Erythroblast (primary cell): ENCODE results near the gene TRPV4.

ENCODE experiments used
- GATA1 ChIP-seq: IDR thresholded peaks from 2 replicates; pipeline ENCODE4 v1.6.1; 2011; ENCODE audit warnings: low read depth, mild to moderate bottlenecking, control low read depth, low read length, moderate library complexity
- POLR2A ChIP-seq: IDR thresholded peaks from 2 replicates; pipeline ENCODE4 v1.6.1; 2011; ENCODE audit warnings: mild to moderate bottlenecking, low read length

DNA sequence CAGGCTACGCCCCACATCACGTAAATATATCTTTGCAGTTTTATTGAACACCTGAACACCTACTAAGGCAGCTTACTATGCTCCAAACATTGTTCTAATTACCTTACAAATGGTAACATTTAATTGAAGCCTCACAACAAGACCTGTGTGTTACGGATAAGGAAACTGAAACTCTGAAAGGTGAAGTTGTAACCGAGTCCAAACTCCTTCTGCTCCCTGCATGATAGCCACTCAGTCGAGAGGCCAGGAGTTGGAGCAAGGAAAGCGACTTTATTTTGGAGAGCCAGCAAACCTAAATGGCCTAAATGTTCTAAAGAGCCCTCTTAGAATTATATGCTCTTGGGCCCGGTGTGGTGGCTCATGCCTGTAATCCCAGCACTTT lies 12.6 kb upstream of the TRPV4 start:
- TF ChIP-seq POLR2A (no peak), GATA1 (no peak)
